SHP77 treated with DMSO at 0.1 percent for 48 hours (cell line): ENCODE measurements around the gene NT5DC3.
A peak's percentile ranks its signal among the peaks of the same experiment; 100 is the strongest.
"Not testable (repeated sequence)": the region's sequence is repeated elsewhere in the genome, so short reads cannot be mapped to it uniquely, and the experiment has no call there.

Experiments
- DNase-seq: peaks from one replicate; lab custom pipeline; 2025; lab: John Stamatoyannopoulos, UW

NT5DC3 gene

DNA sequence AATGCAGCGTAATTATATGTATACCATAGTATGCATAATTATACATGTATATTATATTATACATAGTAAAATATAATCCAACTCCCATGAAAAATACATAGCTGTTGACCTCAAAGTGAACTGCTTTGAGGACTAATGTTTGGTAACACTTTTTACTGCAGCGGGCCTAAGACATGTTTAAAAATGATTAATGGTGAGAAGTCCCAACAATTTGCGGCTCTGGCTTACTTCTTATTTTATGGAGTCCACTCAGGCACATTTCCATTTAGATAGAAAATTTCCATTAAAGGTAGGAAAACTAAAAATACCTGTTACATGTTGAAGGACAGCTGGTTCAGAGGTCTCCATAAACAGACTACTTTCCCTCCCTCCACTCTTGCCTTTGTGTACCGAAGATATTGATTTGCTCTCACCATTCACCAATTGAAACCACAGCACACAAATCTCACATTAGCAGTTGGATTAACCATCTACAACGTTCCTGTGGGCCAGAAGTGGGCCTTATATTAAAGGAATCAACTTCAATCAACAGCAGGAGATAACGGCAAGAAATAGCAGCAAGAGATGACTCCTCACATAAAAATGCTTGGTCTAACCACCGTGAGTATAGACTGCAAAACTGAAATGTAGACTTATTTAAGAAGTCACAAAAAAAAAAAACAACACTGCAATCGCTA is 14.1 kb upstream of the NT5DC3 start:
- no peak for DNase-seq

DNA sequence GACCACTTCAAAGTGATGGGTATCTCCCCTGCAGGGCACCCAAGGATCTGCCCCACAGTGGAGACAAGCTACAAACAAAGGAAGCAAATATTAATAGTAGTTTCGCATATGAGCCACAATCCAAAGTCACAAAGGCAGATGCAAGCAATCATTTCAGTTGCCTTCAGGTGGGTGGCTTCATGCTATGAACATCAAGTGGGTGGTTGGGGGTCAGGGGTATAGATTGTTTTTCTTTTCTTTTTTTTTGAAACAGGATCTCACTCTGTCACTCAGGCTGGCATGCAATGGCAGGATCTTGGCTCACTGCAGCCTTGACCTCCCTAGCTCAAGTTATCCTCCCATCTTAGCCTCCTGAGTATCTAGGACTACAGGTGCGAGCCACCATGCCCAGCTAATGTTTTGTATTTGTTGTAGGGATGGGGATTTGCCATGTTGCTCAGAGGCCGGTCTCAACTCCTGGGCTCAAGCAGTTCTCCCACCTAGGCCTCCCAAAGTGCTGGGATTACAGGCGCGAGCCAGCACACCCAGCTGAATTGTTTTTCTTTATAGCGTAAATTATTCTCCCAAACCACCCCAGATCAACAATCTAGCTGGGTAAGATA is 13.4 kb upstream of the NT5DC3 start:
- no peak for DNase-seq

DNA sequence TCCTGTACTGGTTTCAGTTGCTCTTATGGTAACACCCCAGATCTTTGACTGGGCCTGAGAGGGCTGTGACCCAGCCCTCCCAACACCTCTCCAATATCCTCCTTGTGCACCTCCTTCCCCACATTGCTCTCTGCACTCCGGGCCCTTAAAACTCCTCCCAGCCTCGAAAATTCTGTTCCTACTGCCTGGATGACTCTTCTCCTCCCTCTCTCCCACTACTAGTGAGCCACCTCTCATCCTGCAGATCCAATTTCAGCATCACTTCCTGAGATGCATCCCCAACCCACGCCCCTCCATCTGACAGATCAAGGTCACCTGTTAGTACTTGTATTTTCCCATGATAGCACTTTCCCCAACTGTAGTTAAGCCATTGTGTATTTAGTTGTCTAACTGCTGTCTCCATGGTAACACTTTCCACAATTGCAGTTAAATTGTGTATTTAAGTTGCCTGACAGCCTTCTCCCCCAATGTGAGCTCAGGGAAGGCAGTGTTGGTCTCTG is 11.5 kb upstream of the NT5DC3 start:
- peak; percentile 23 for DNase-seq

DNA sequence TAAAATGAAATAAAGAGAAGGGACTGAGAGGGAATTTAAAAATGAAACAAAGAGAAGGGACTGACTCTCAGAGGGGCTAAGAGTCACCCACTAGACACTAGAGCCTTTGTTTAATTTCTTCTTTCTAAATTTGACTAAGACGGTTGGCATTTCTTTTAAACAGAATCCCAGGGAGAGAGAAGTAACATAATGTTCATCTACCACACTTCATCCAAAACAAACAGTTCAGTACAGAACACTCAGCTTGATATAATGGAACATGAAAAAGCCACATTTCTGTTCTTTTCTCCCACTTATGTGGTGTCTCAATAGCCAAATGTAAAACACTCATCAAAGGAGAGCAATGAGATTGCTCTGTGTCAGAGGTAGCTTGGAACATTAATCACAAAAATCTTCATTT is 10.1 kb upstream of the NT5DC3 start:
- no peak for DNase-seq

DNA sequence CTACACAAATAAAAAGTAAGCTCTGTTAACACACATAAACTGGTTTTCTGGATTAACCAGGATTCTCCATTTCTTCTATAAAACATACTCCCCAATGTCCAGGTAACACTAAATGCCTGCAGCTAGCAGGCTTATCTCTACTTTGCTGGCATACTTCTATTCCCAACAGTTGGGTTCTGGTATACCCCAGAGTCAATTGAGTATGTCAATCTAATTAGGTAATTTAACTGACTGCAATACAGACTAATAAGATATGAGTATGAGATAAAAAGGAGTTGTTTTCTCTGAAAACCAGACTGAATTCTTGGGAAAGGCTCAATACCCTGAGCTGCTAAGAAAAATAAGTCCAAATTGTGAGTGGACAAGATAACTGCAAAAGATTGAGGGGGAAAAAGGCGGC is 9.4 kb upstream of the NT5DC3 start:
- DNase-seq = no peak

DNA sequence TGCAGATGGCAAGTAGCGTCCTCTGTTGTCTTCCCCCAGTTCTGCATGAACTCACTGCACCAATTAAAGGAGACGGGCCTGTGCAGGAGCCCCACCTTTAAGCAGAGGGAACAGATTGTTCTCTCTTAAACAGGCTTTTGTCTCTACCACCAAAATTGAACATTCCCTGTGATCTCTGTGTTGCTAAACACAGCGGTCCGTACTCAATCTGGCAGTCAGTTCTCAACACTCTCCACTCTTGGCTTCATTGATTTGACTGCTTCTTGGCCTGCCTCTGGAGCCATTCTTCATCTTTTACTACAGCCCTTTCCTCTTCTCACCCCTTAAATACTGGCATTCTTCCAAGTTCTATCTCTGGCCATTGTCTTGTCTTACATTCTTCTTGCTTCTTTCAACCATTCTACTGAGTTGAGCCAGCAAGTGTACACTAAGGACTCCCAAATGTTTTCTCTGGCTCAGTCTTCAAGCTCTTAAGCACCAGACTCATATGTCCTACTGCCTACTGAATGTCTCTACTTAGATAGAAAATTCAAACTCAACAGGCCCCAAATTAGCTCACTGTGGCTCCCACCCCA is 8.0 kb upstream of the NT5DC3 start:
- DNase-seq = no peak

DNA sequence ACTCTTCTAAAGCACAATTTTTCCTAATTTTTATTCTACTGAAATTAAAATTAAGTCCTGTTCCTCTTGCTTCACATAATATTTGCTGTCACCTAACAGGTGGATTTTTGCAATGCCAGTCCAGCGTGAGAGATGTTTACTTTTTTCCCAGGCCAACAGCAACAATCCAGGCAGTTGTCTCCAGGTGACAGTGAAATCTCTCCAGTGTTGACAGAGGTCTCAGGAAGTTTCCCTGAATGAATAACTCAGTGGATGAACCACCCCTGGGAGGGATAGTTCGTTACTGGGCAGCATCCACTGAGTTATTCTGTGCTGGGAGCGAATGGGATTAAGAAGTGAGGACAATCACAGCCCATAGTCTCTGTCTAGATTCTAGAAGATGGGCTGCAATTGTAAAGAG is 7.1 kb upstream of the NT5DC3 start:
- no peak for DNase-seq

DNA sequence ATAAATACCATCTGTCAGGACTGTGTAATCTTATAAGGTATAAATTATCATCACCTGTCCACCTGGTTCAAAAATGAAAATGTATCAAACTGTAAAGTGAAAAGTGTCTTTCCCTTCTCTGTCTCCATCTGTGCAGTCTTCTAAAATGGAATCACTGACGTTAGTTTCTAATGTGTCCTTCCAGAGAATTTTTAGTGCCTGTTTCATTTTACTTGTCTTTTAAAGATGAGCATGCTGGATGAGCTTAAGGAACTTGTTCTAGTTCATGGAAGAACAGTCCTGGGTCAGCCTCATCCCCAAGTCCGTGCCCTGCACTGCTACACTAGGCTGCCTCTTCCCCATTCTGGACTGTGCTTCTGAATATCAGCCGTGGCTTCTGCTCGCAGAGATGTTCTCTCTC is 5.4 kb upstream of the NT5DC3 start:
- DNase-seq = no peak

DNA sequence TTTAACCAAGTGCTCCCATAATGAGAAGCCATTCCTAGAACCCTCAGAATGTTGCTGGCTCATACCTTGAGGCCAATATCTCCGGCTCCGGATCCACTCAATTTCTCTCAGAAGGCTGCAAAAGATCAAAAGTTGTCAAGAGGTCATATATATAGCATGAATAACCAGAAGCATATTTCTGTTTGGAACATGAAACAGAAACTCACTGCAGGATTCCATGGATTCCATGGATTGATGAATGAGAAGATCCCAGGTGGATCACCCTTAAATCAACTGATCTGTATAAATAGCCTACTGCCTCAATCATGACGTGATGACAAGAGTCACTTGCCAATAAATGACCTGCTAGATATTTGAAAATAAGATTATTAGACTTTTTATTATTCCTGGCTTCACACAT is 3.3 kb upstream of the NT5DC3 start:
- no peak for DNase-seq

DNA sequence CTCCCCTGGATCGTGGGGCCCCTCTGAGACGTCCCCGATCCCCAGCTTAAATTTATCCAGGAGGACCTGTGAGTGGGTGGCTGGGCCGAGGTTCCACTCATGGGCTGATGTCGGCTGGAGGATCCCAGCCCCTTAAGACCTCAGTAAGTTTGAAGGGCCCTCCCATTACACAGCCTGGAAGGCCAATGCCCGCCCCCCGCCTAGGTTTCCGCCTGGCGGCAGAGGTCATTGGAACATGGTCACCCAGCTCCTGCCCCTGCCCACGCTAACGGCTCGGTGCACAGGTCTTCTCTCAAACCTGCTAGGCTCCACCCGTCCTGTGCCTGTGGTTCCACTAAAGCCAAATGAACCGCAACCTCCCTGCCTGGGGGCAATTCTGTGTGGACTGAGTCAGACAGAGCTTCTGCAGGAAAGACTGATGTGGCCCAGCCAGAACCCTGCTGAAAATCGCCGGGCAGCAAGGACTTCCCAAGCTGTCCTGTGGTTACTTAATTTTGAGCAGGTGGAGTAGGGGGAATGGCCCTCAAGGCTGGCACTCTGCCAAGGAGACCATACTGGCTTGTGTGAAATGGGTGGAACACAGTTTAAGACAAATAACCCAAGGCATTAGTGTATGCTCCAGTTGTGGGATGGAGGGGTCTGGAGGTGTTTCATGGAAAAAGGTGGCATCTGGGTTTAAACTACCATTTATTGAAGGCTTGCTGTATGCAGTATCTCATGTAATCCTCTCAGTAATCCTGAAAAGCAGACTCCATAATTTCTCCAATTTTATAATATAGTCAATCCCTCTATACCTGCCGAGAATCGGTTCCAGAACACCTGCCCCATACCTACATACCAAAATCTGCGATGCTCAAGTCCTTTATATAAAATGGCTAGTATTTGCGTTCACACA is 903 bp upstream of the NT5DC3 start:
- DNase-seq = peak; percentile 24

DNA sequence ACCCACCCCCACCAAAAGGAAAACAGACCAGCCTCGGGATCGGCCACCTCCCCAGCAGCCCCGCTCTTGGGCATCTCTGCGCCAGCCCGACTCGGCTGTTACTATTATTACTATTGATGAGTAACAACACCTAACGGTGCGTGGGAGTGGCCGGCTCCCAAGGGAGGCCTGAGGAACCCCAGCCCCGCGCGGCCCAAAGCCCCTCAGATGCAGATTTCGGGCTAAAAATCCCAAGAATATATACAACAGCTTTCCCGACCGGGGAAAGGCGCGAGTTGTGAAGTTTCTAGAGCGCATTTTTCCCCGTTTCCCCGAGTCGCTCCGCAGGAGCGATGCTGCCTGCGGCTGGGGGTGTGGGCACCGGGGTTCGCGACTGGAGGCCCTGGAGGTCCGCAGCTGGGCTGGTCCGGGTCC is 565 bp downstream of the NT5DC3 start:
- DNase-seq = no peak

DNA sequence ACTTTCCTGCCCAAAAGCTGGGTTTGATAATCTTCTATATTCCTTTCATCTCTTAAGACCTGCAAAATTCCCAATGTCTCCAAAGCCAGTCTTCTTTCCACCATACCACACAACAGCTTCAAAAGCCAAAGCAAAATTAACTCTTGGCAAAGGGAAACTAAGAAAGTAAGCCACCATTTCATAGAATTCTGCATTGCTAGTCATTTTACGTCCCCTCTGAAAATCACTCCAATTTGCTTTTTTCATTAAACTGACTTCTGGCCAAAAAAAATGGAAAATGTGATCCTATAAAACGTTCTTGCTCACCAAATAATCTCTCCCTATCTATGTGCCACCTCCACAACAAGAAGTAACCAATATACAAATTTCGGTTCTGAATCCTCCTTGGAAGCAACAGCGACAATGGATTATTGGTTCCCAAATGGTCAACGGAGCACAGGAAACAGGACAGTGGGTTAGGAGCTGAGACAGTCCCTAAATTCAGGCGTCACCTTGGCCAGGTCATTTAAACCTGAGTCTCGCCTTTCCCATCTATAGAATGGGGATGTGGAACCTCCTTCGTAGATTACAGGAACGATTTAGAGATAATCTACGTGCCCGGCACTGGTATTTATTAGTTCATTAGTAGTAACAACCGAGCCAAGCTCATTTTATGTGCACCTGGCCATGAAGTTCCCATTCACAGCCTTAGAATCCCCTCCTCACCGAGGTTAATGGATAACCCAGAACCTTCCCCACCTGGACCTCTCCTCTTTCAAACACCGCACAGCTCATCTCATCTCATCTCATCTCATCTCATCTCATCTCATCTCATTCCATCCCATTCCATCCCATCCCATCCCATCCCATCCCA is 1.2 kb downstream of the NT5DC3 start:
- DNase-seq = no peak

DNA sequence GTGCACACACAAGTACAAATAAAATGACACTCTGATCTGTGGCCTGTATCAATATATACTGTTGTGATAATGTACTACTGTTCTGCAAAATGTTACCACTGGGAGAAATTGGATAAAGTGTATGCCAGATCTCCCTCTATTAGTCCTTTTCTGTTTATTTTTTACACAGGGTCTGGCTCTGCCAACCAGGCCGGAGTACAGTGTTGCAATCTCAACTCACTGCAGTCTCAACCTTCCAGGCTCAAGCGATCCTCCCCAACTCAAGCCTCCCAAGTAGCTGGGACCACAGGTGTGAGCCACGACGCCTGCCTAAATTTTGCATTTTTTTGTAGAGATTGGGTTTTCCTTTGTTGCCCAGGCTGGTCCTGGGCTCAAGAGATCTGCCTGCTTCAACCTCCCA is 1.9 kb downstream of the NT5DC3 start:
- DNase-seq = no peak

DNA sequence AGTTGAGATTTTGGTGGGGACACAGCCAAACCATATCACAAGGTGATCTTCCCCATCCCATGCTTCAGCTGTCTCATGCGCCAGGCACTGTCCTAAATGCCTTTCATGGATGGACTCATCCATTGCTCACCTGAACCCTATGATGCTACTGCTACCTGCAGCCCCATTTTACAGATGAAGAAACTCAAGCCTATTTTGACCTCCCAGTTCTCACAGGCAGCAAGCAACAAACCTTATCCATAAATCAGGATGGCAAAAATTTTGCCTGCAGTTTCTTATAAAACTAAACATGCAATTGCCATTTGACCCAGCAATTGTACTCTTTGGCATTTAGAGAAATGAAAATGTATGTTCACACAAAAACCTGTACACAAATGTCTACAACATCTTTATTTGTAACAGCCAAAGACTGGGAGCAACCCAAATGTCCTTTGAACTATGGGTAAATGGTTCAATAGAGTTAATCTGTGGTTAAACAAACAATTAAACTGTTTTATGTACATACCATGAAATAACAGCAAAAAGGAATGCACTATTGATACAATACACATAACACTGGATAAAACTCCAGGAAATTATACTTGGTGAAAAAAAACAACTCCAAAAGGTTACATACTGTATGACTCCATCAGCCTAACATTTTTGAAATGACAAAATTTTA is 2.6 kb downstream of the NT5DC3 start:
- no peak for DNase-seq

DNA sequence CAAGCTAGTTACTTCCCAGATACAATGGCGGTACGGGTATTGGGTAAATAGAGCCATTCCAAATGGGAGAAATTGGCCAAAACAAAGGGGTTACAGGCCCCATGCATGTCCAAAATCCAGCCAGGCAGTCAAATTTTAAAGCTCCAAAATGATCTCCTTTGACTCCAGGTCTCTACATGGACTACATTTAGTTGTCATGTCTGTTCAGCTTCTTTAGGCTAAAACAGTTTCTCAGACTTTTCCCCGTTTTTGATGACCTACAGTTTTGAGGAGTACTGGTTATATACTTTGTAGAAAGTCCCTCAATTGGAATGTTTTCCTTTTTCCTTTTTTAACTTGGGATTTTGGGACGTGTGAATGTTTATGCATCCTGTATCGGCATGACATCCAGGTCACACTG is 4.7 kb downstream of the NT5DC3 start:
- DNase-seq = no peak

DNA sequence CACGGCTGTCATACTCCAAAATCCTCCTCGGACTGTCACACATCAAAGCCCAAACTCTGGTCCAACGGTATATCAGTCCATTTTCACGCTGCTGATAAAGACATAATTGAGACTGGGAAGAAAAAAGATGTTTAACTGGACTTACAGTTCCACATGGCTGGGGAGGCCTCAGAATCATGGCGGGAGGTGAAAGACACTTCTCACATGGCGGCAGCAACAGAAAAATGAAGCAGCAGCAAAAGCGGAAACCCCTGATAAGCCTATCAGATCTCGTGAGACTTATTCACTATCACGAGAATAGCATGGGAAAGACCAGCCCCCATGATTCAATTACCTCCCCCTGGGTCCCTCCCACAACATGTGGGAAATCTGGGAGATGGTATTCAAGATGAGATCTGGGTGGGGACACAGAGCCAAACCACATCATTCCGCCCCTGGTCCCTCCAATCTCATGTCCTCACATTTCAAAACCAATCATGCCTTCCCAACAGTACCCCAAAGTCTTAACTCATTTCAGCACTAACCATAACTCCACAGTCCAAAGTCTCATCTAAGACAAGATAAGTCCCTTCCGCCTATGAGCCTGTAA is 5.2 kb downstream of the NT5DC3 start:
- not testable (repeated sequence) for DNase-seq

DNA sequence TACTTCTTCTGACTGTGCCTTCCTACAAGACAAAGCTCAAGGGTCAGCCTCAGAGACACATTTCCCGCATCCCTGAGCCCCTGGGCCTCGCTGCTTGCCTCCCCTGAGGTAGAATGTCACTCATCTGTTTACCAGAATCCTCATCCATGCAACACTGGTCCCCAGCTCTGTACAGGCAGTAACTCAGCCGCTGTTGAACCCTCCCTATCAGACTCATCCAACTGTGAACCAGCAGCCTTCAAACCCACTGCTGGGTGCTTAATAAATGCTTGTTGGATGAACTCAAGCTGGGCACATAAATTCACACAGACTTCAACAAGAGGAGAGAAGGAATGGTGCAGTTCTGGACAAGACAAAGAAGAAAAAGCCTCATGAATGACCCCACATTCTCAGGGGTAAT is 6.1 kb downstream of the NT5DC3 start:
- DNase-seq = no peak

DNA sequence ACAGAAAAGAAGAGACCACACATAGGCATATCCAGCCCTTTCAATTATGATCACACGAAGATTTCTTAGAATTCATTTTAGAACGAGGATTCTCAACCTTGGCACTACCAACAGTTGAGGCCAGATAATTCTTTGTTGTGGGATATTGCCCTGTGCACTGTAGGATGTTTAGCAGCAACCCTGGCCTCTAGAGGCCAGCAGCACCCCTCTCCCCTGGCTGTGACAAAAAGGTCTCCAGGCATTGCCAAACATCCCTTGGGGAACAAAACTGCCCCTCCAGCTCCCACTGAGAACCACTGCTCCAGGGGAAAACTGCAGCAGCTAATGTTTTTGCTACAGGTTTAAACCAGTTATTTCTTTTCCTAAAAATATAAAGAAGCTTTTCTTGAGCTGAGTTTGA is 7.1 kb downstream of the NT5DC3 start:
- DNase-seq = no peak

DNA sequence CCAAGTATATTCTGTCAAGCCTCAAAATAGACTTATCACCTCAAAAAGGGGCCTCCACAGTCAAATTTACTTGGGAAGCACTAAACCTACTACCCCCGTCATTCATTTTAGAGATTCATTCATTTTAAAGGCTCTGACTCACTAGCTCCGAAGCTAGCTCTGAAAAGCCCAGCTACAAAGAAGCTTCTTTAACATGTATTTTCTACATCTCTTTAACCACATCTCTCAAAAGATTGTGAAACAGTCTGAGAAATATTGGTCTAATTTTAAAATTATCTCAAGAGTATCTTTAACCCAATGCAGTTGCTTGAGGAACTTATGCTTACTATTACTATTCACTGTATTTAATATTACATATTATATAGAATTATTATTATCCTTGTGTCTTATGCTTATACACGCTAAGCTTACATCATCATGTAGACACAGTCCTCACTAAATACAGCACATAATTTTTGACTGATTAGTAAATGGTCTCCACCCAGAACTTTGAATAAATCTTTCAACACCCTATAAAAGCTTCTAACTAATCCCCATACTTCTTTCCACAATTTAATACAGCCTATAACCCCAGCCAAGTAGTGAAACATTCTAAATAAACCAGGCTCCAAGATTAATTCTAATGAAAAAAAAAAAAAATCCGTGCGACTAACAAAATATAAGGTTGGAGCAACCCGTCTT is 7.8 kb downstream of the NT5DC3 start:
- no peak for DNase-seq
